Measurements from ENCODE around the gene CORO2B. TPM values are rescaled to one million over a fixed set of nuclear protein-coding genes. Genes with fewer than 3 reads are reported as not detected.

Gene CORO2B
- total and polyA plus RNA-seq, 2 of the 13 experiments (the other 11 are each of a cell fraction or from before 2014, with no cell fraction given), result 0.35 to 0.63 TPM

- TF ChIP-seq NFE2L1 (CRISPR knock-in tag; IDR thresholded peaks at IDR 0.05; ENCODE audit: borderline replicate concordance), result no peak
Measured at GRCh38 chr15:68556139-68556990, 22.4 kb upstream of the CORO2B start (continued).

- TF ChIP-seq ZNF768 (CRISPR knock-in tag; IDR thresholded peaks at IDR 0.05), result peak; percentile 31; the same call in 1 of the 2 replicates
- TF ChIP-seq ZNF329 (CRISPR knock-in tag; IDR thresholded peaks at IDR 0.05; ENCODE audit: low read depth), result no peak
- no peak for TF ChIP-seq NKX3-1 (CRISPR knock-in tag; IDR thresholded peaks at IDR 0.05)
- H3K4me3 ChIP-seq (replicated peaks in 1 of 3; ENCODE audit: insufficient read depth in 1 of 3, low read depth in 2 of 3, low read length in 3 of 3), result no peak overlapping the region
- no peak overlapping the region for H3K27ac ChIP-seq (ENCODE audit: extremely low read length, insufficient read depth, low read length)
- no TSS peak for BruUV-seq (replicated peaks)
- no peak for DNase-seq (ENCODE audit: low spot score)
- FAIRE-seq, result no peak
- no peak overlapping the region for H3K4me2 ChIP-seq (ENCODE audit: low read depth, low read length)
- 32% methylated on average over 6 of the region's 9 CpGs for WGBS (ENCODE audit: low lambda C conversion rate)
- no peaks in the 10 kb centered on the region for H4K20me1 ChIP-seq (ENCODE audit: insufficient read depth, low read length)
- H3K79me2 ChIP-seq (ENCODE audit: insufficient read depth, low read length), result no peaks in the 10 kb centered on the region
- no peaks in the 10 kb centered on the region for H3K36me3 ChIP-seq (replicated peaks in 1 of 2; ENCODE audit: control insufficient read depth in 1 of 2, insufficient read depth in 2 of 2, low read length in 2 of 2)
- ChIA-PET POLR2A (no interaction called here), CTCF (ENCODE audit: low intra/inter-chr PET ratio, low total read pairs) (interaction anchor here (2.7 kb wide), 1 partner anchor 93 kb away, joined by 24 read pairs; no protein-coding TSS in a partner anchor)
- H3K9me3 ChIP-seq (ENCODE audit: low read length), result no peaks in the 10 kb centered on the region
- no peak overlapping the region for H3K9ac ChIP-seq (ENCODE audit: insufficient read depth, low read depth, low read length)
- in situ Hi-C loops (cut with HindIII; ENCODE audit: extremely low pct_ligation_motif_present, low pct_unique_long_range_greater_than_20kb) (loop anchor here (5.0 to 10.0 kb wide), 2 partner anchors 320 to 367 kb away; no protein-coding TSS in a partner anchor), intact Hi-C loops (cut with micrococcal nuclease; ENCODE audit: unreplicated experiment) (loop anchor here (2.0 kb wide), 1 partner anchor 317 kb away; no protein-coding TSS in a partner anchor)
- H3K27me3 ChIP-seq (ENCODE audit: control insufficient read depth in 1 of 2, insufficient read depth in 2 of 2, low read length in 2 of 2), result peaks cover 3 to 12% of the 10 kb centered on the region in 2 experiments; a peak in 2 of 5 replicates
- peaks cover 4% of the 10 kb centered on the region; the same call in 1 of the 2 replicates for H3K4me1 ChIP-seq (ENCODE audit: insufficient read depth, low read length)
- ATAC-seq, result no peak
- no peak overlapping the region for H2AFZ ChIP-seq (ENCODE audit: low read length)
Measured at GRCh38 chr15:68557469-68558317, 21.1 kb upstream of the CORO2B start.

Measured in HepG2 (cell line).